CD4-positive, alpha-beta T cell (primary cell): ENCODE results near the gene IGFBP4. TPM values are rescaled to one million over a fixed set of nuclear protein-coding genes. Genes with fewer than 3 reads are reported as not detected.
A peak's percentile ranks its signal among the peaks of the same experiment; 100 is the strongest.

ENCODE experiments used
- ATAC-seq: fragments of 200-7000 bp; cut with Tn5 transposase; one replicate; pipeline ENCODE4 v1.10.0; 2022; ENCODE audit warnings: mild to moderate bottlenecking; ENCODE audit not compliant: poor library complexity
- CTCF ChIA-PET: fragments of 350-600 bp; sonication (Branson Sonifier 250); formaldehyde crosslinking; loops from one replicate; lab custom pipeline; 2021; ENCODE audit warnings: antibody characterized with exemption, inconsistent platforms; lab: Charles Lee
- POLR2A ChIA-PET: fragments of 350-600 bp; sonication (Branson Sonifier 250); formaldehyde crosslinking; loops from one replicate; lab custom pipeline; 2021; ENCODE audit warnings: antibody characterized with exemption, inconsistent platforms; lab: Charles Lee
- DNase-seq, 14 experiments: peaks; one replicate each; pipeline ENCODE4 v3.0.0-alpha.2; 2013 to 2020; ENCODE audit warnings: mixed read lengths in 2 of 14
- H3K27ac ChIP-seq, 2 donors: one replicate each; pipeline versions ENCODE4 v1.5.1 to v1.7.0; 2013; ENCODE audit warnings: low read length in 2 of 2, low read depth in 1 of 2, mild to moderate bottlenecking in 1 of 2
- H3K27me3 ChIP-seq, 2 experiments: 1 replicate in 1 of 2; 2 replicates in 1 of 2; pipeline versions ENCODE4 v1.6.1 to v1.7.0; 2013; ENCODE audit warnings: low read length in 2 of 2, control low read depth in 1 of 2, mild to moderate bottlenecking in 1 of 2, moderate library complexity in 1 of 2; ENCODE audit not compliant: insufficient read depth in 2 of 2, control insufficient read depth in 1 of 2
- H3K36me3 ChIP-seq: one replicate; pipeline ENCODE4 v1.6.1; 2013; ENCODE audit warnings: low read length, control low read depth; ENCODE audit not compliant: insufficient read depth
- H3K4me1 ChIP-seq: one replicate; pipeline ENCODE4 v1.6.1; 2013; ENCODE audit warnings: low read length, control low read depth; ENCODE audit not compliant: insufficient read depth
- H3K4me3 ChIP-seq: one replicate; pipeline ENCODE4 v1.5.1; 2013; ENCODE audit warnings: mild to moderate bottlenecking, low read length, moderate library complexity
- H3K9me3 ChIP-seq, 2 experiments: 1 replicate in 1 of 2; 2 replicates in 1 of 2; pipeline versions ENCODE4 v1.6.1 to v1.7.0; 2013; ENCODE audit warnings: low read length in 2 of 2, mild to moderate bottlenecking in 2 of 2, control low read depth in 1 of 2, moderate library complexity in 1 of 2; ENCODE audit not compliant: control insufficient read depth in 1 of 2, insufficient read depth in 1 of 2
- H3K27ac Mint-ChIP-seq: one replicate; pipeline ENCODE4 v1.8.0; 2020; ENCODE audit warnings: mixed read lengths
- H3K27me3 Mint-ChIP-seq: one replicate; pipeline ENCODE4 v1.8.0; 2021; ENCODE audit warnings: mixed read lengths
- H3K36me3 Mint-ChIP-seq: one replicate; pipeline ENCODE4 v1.8.0; 2021; ENCODE audit warnings: low read depth, mixed read lengths
- H3K4me1 Mint-ChIP-seq: one replicate; pipeline ENCODE4 v1.8.0; 2021; ENCODE audit warnings: low read depth, mixed read lengths
- H3K4me3 Mint-ChIP-seq: one replicate; pipeline ENCODE4 v1.8.0; 2020; ENCODE audit warnings: mild to moderate bottlenecking, mixed read lengths
- H3K9me3 Mint-ChIP-seq: one replicate; pipeline ENCODE4 v1.8.0; 2020; ENCODE audit warnings: mixed read lengths
- CTCF ChIP-seq: fragments of 200-600 bp; IDR thresholded peaks from one replicate; pipeline ENCODE4 v1.8.0; 2022; ENCODE audit warnings: antibody characterized with exemption, mild to moderate bottlenecking
- intact Hi-C, 2 experiments: fragments of 100-400 bp; cut with DNase I in 1 of 2; cut with micrococcal nuclease in 1 of 2; formaldehyde crosslinking; loops; one replicate each; pipeline versions ENCODE4 v1.15.1 to v1.9.0; 2023 to 2025; cut with DNase I, micrococcal nuclease
- total RNA-seq, 174 experiments: library from RNA in 2 of 174; stranded (reverse) in 2 of 174; gene quantifications; one replicate each; pipeline ENCODE4 v1.2.3 and lab custom pipeline; 2021 to 2026

Gene IGFBP4
- total RNA-seq, 2 experiments from 2014 or later = 2.5 to 2.6 TPM

- H3K9me3 ChIP-seq = no peaks in the 10 kb centered on the region
- intact Hi-C loops = loop anchor here (2.0 to 5.0 kb wide), 5 partner anchors 37 to 177 kb away; no protein-coding TSS in a partner anchor
- ATAC-seq (no peak), DNase-seq (no peak)
- no peak for TF ChIP-seq CTCF
- Mint-ChIP-seq H3K9me3 (no peaks in the 10 kb centered on the region), H3K36me3 (peaks cover 13% of the 10 kb centered on the region), H3K27ac (no peak overlapping the region), H3K4me1 (peaks cover 18% of the 10 kb centered on the region), H3K27me3 (peaks cover 5% of the 10 kb centered on the region), H3K4me3 (no peak overlapping the region)
- peaks cover 26% of the 10 kb centered on the region for H3K4me1 ChIP-seq
- H3K27me3 ChIP-seq = no peaks in the 10 kb centered on the region
- H3K36me3 ChIP-seq = no peaks in the 10 kb centered on the region
- ChIA-PET CTCF (interaction anchor here (2.2 kb wide), 1 partner anchor 93 kb away, joined by 6 read pairs; no protein-coding TSS in a partner anchor), POLR2A (interaction anchor here (0.9 to 1.5 kb wide), 2 partner anchors 22 to 93 kb away, joined by 3 read pairs; partner anchors contain the start of gene TOP2A)
- H3K4me3 ChIP-seq = no peak overlapping the region
- H3K27ac ChIP-seq = no peak overlapping the region
These were observed 3.1 kb upstream of the IGFBP4 start for GRCh38 chr17:40440166-40440565.

GRCh38 chr17:40442392-40443195, 656 bp upstream of the IGFBP4 start:
- no peaks in the 10 kb centered on the region for H3K9me3 ChIP-seq
- H3K4me1 ChIP-seq = peaks cover 35% of the 10 kb centered on the region
- no peaks in the 10 kb centered on the region for H3K27me3 ChIP-seq
- ATAC-seq (no peak), DNase-seq (no peak)
- Mint-ChIP-seq H3K36me3 (peaks cover 14% of the 10 kb centered on the region), H3K27ac (no peak overlapping the region), H3K4me1 (peaks cover 25% of the 10 kb centered on the region), H3K9me3 (no peaks in the 10 kb centered on the region), H3K27me3 (peaks cover 6% of the 10 kb centered on the region), H3K4me3 (peak overlapping the region; percentile 67)
- peak overlapping the region; percentile 41 for H3K4me3 ChIP-seq
- no peak for TF ChIP-seq CTCF
- ChIA-PET CTCF (interaction anchor here (0.9 to 1.9 kb wide), 4 partner anchors 17 to 118 kb away, joined by 3 to 14 read pairs (median 7); no protein-coding TSS in a partner anchor), POLR2A (interaction anchor here (0.6 to 3.5 kb wide), 4 partner anchors 16 to 173 kb away, joined by 3 to 36 read pairs (median 9); partner anchors contain the start of gene TOP2A)
- intact Hi-C loops = loop anchor here (2.0 to 5.0 kb wide), 6 partner anchors 35 to 175 kb away; no protein-coding TSS in a partner anchor
- H3K36me3 ChIP-seq = no peaks in the 10 kb centered on the region
- no peak overlapping the region for H3K27ac ChIP-seq

GRCh38 chr17:40443988-40444899, 994 bp downstream of the IGFBP4 start:
- H3K4me3 ChIP-seq = peak overlapping the region; percentile 62
- no peaks in the 10 kb centered on the region for H3K9me3 ChIP-seq
- peak in 2 of 14 experiments; percentile 12 to 37 for DNase-seq
- no peaks in the 10 kb centered on the region for H3K36me3 ChIP-seq
- H3K9me3 Mint-ChIP-seq = no peaks in the 10 kb centered on the region
- H3K27me3 ChIP-seq = no peaks in the 10 kb centered on the region
- POLR2A ChIA-PET = interaction anchor here (0.8 to 3.5 kb wide), 10 partner anchors 17 to 116 kb away, joined by 3 to 36 read pairs (median 6); partner anchors contain the start of gene TOP2A
- ATAC-seq = peak; percentile 9
- no peak for TF ChIP-seq CTCF
- peaks cover 14% of the 10 kb centered on the region for H3K36me3 Mint-ChIP-seq
- no peak overlapping the region for H3K27ac ChIP-seq
- H3K4me1 Mint-ChIP-seq = peaks cover 39% of the 10 kb centered on the region
- H3K4me1 ChIP-seq = peaks cover 50% of the 10 kb centered on the region
- intact Hi-C loops = loop anchor here (2.0 to 5.0 kb wide), 6 partner anchors 33 to 173 kb away; no protein-coding TSS in a partner anchor
- peaks cover 6% of the 10 kb centered on the region for H3K27me3 Mint-ChIP-seq
- peak overlapping the region; percentile 85 for H3K27ac Mint-ChIP-seq
- peak overlapping the region; percentile 89 for H3K4me3 Mint-ChIP-seq
- CTCF ChIA-PET = interaction anchor here (0.6 to 2.0 kb wide), 8 partner anchors 17 to 116 kb away, joined by 3 to 14 read pairs (median 5); partner anchors contain the start of gene TOP2A
